GM23338 (cell line): ENCODE measurements around the gene SLC37A2. TPM values are rescaled to one million over a fixed set of nuclear protein-coding genes. Genes with fewer than 3 reads are reported as not detected.

Experiments
- ATAC-seq: fragments of 200-7000 bp; cut with Tn5 transposase; 3 replicates; pipeline ENCODE4 v1.9.1; 2020
- DNase-seq: peaks from one replicate; pipeline ENCODE4 v3.0.0-alpha.2; 2015; ENCODE audit warnings: low spot score
- H2AFZ ChIP-seq: fragments of 200-600 bp; sonication (generic); 2 replicates; pipeline ENCODE4 v1.8.0; 2016; ENCODE audit warnings: antibody characterized with exemption, mild to moderate bottlenecking, moderate library complexity
- H3F3A ChIP-seq: fragments of 200-600 bp; sonication (generic); replicated peaks from 2 replicates; pipeline ENCODE4 v1.8.0; 2017; ENCODE audit warnings: antibody characterized with exemption, mixed run types, low read depth
- H3K27ac ChIP-seq: fragments of 200-600 bp; sonication (generic); 2 replicates; pipeline ENCODE4 v1.6.1; 2016; ENCODE audit warnings: low read depth
- H3K27me3 ChIP-seq: fragments of 200-600 bp; sonication (generic); 2 replicates; pipeline ENCODE4 v1.8.0; 2016; ENCODE audit warnings: mild to moderate bottlenecking, mixed run types, moderate library complexity; ENCODE audit not compliant: insufficient read depth
- H3K36me3 ChIP-seq: fragments of 200-600 bp; sonication (generic); 2 replicates; pipeline ENCODE4 v1.8.0; 2016; ENCODE audit warnings: mild to moderate bottlenecking; ENCODE audit not compliant: insufficient read depth
- H3K4me1 ChIP-seq: fragments of 200-600 bp; sonication (generic); 2 replicates; pipeline ENCODE4 v1.8.0; 2016; ENCODE audit warnings: mild to moderate bottlenecking, moderate library complexity; ENCODE audit not compliant: insufficient read depth
- H3K4me2 ChIP-seq: fragments of 200-600 bp; sonication (generic); 2 replicates; pipeline ENCODE4 v1.7.1; 2017; ENCODE audit warnings: mixed run types
- H3K4me3 ChIP-seq: fragments of 200-600 bp; sonication (generic); 2 replicates; pipeline ENCODE4 v1.6.1; 2016; ENCODE audit warnings: mixed run types
- H3K79me2 ChIP-seq: fragments of 200-600 bp; sonication (generic); replicated peaks from 2 replicates; pipeline ENCODE4 v1.8.0; 2017; ENCODE audit warnings: mild to moderate bottlenecking; ENCODE audit not compliant: insufficient read depth
- H3K9me2 ChIP-seq: fragments of 200-600 bp; sonication (generic); 2 replicates; pipeline ENCODE4 v1.8.0; 2017; ENCODE audit not compliant: insufficient read depth
- H4K20me1 ChIP-seq: fragments of 200-600 bp; sonication (generic); replicated peaks from 2 replicates; pipeline ENCODE4 v1.8.0; 2017; ENCODE audit warnings: mild to moderate bottlenecking; ENCODE audit not compliant: insufficient read depth
- H3K27ac Mint-ChIP-seq: 2 replicates; pipeline ENCODE4 v1.8.0; 2020; ENCODE audit warnings: inconsistent platforms, mild to moderate bottlenecking, moderate library complexity, mixed read lengths
- H3K27me3 Mint-ChIP-seq: 3 replicates; pipeline ENCODE4 v1.8.0; 2022; ENCODE audit warnings: low read depth, mild to moderate bottlenecking, moderate library complexity, mixed read lengths, inconsistent platforms; ENCODE audit not compliant: insufficient read depth, poor library complexity
- H3K36me3 Mint-ChIP-seq: 3 replicates; pipeline ENCODE4 v1.8.0; 2021; ENCODE audit warnings: low read depth, mild to moderate bottlenecking, inconsistent platforms, moderate library complexity, mixed read lengths
- H3K4me1 Mint-ChIP-seq: 3 replicates; pipeline ENCODE4 v1.8.0; 2020; ENCODE audit warnings: mild to moderate bottlenecking, inconsistent platforms, mixed read lengths
- H3K4me3 Mint-ChIP-seq: 3 replicates; pipeline ENCODE4 v1.8.0; 2021; ENCODE audit warnings: moderate library complexity, mild to moderate bottlenecking, inconsistent platforms, mixed read lengths
- H3K9me3 Mint-ChIP-seq: 3 replicates; pipeline ENCODE4 v1.8.0; 2020; ENCODE audit warnings: moderate library complexity, mild to moderate bottlenecking, inconsistent platforms, mixed read lengths
- CREB1 ChIP-seq: fragments of 250-450 bp; sonication (Bioruptor Pico); IDR thresholded peaks from 2 replicates; pipeline ENCODE4 v1.5.0; 2020; ENCODE audit warnings: low read depth, mild to moderate bottlenecking, moderate library complexity
- CTCF ChIP-seq, 2 experiments: fragments of 200-600 bp in 1 of 2; sonication (generic) in 1 of 2; conservative IDR thresholded peaks; 2 replicates each; pipeline versions ENCODE4 v1.5.1 to v1.6.1; 2016 to 2017; ENCODE audit warnings: antibody characterized with exemption in 2 of 2, low read depth in 2 of 2, mild to moderate bottlenecking in 2 of 2, moderate library complexity in 1 of 2
- ETS1 ChIP-seq: IDR thresholded peaks from 2 replicates; pipeline ENCODE4 v1.6.1; 2016; ENCODE audit warnings: antibody characterized with exemption
- JUNB ChIP-seq: IDR thresholded peaks from one replicate; pipeline ENCODE4 v1.6.1; 2016; ENCODE audit warnings: antibody characterized with exemption; ENCODE audit not compliant: unreplicated experiment
- ZNF114 ChIP-seq: fragments of 250-450 bp; sonication (Bioruptor Pico); IDR thresholded peaks from 2 replicates; pipeline ENCODE4 v1.5.0; 2020; ENCODE audit warnings: mild to moderate bottlenecking, moderate library complexity
- ZNF462 ChIP-seq: fragments of 250-450 bp; sonication (Bioruptor Pico); IDR thresholded peaks from 2 replicates; pipeline ENCODE4 v1.5.0; 2020; ENCODE audit warnings: mild to moderate bottlenecking, moderate library complexity
- polyA plus RNA-seq: library from polyadenylated mRNA; unstranded; fragments of >200 nt; fragmentation: Nextera tagmentation; extraction: Ambion mirVana; gene quantifications from 2 replicates; pipeline ENCODE4 v1.2.1, GENCODE V29; 2016
- total RNA-seq: library from RNA; depleted of rRNA; stranded (reverse); fragments of >200 nt; shearing (Covaris generic); gene quantifications from 2 replicates; pipeline ENCODE4 v1.2.3, GENCODE V29; 2014

The SLC37A2 gene
- total and polyA plus RNA-seq, 2 experiments from 2014 or later: 0.40 to 1.6 TPM

- no peak for TF ChIP-seq ZNF462 (CRISPR knock-in tag)
- no peak for TF ChIP-seq ZNF114
- TF ChIP-seq CTCF (conservative IDR thresholded peaks at IDR 0.05; ENCODE audit: low read depth in 2 of 2): no peak
- no peak for TF ChIP-seq CREB1
- TF ChIP-seq JUNB: no peak
Measured at GRCh38 chr11:125100136-125100535, 37.0 kb downstream of the SLC37A2 start (continued).

- TF ChIP-seq ETS1: no peak
- Histone ChIP-seq H3K4me3 (no peak overlapping the region), H4K20me1 (no peaks in the 10 kb centered on the region), H3K79me2 (peaks cover 15% of the 10 kb centered on the region; the same call in 1 of the 2 replicates), H3K27me3 (no peaks in the 10 kb centered on the region), H3K9me2 (no peaks in the 10 kb centered on the region), H2AFZ (no peak overlapping the region), H3K4me1 (peaks cover 8% of the 10 kb centered on the region; the same call in 1 of the 2 replicates), H3K36me3 (peaks cover 7% of the 10 kb centered on the region; the same call in 1 of the 2 replicates), H3K4me2 (no peak overlapping the region), H3K27ac (no peak overlapping the region), H3F3A (no peaks in the 10 kb centered on the region; the same call in 1 of the 2 replicates)
- Mint-ChIP-seq H3K27ac (no peak overlapping the region), H3K4me1 (peaks cover 19% of the 10 kb centered on the region), H3K9me3 (peaks cover 32% of the 10 kb centered on the region), H3K4me3 (no peak overlapping the region), H3K36me3 (peaks cover 66% of the 10 kb centered on the region), H3K27me3 (no peaks in the 10 kb centered on the region)
- ATAC-seq (no peak), DNase-seq (no peak)
Measured at GRCh38 chr11:125101596-125101995, 38.5 kb downstream of the SLC37A2 start.
